ENCODE data around the gene TMX1. TPM values are rescaled to one million over a fixed set of nuclear protein-coding genes. Genes with fewer than 3 reads are reported as not detected.

TMX1 gene
- total RNA-seq, result 23.8 and 28.4 TPM in 2 replicates

GRCh38 chr14:51239813-51240803 lies at the start of gene TMX1:
Gene TMX1 (plus strand): TSS chr14:51240247. CDS start chr14:51240293, 46 bp downstream.

Other genes with a start within 250 kb of the TMX1 start
- gene TRIM9, start 145.1 kb upstream of the TMX1 start, total RNA-seq, result 0.09 and 0.47 TPM in 2 replicates

Measured in pericardium fibroblast (primary cell).